D721Med (cell line): Measurements from ENCODE around the gene PTCD2.

Experiments
- DNase-seq: peaks from one replicate; pipeline ENCODE4 v3.0.0; 2011; ENCODE audit warnings: low spot score; ENCODE audit not compliant: insufficient read length
- FAIRE-seq: peaks from 2 replicates; lab custom pipeline; 2011; peaks lifted over from hg19 to GRCh38; lab: Jason Lieb, UNC
- TF ChIP-seq, protein P1 (sequence below): IDR thresholded peaks from 2 replicates; pipeline ENCODE4 v1.5.1; 2012; ENCODE audit warnings: mild to moderate bottlenecking, control low read depth; ENCODE audit not compliant: insufficient read depth; ENCODE audit errors: missing control alignments

Gene PTCD2

DNA sequence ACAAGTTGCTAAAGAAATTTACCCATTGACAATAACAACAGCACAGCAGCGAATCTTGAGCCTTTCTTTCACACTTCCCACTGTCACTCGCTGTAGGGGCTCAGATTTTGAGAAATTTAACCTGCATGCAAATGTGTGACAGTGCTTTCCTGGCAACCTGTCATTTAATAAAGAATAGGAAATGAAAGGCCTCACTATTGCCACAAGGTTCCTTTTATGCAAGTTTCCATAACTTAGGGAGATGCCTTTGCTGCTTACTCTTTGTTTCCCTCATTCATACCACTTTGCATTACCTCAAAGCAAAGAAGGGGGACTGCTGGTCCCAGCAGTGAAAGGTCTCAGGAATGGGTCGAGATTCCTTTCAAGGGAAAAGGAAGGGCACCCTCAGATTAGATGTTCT, 49.5 kb downstream of the PTCD2 start:
- TF ChIP-seq, protein P1, sequence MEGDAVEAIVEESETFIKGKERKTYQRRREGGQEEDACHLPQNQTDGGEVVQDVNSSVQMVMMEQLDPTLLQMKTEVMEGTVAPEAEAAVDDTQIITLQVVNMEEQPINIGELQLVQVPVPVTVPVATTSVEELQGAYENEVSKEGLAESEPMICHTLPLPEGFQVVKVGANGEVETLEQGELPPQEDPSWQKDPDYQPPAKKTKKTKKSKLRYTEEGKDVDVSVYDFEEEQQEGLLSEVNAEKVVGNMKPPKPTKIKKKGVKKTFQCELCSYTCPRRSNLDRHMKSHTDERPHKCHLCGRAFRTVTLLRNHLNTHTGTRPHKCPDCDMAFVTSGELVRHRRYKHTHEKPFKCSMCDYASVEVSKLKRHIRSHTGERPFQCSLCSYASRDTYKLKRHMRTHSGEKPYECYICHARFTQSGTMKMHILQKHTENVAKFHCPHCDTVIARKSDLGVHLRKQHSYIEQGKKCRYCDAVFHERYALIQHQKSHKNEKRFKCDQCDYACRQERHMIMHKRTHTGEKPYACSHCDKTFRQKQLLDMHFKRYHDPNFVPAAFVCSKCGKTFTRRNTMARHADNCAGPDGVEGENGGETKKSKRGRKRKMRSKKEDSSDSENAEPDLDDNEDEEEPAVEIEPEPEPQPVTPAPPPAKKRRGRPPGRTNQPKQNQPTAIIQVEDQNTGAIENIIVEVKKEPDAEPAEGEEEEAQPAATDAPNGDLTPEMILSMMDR: no peak
- FAIRE-seq: no peak

DNA sequence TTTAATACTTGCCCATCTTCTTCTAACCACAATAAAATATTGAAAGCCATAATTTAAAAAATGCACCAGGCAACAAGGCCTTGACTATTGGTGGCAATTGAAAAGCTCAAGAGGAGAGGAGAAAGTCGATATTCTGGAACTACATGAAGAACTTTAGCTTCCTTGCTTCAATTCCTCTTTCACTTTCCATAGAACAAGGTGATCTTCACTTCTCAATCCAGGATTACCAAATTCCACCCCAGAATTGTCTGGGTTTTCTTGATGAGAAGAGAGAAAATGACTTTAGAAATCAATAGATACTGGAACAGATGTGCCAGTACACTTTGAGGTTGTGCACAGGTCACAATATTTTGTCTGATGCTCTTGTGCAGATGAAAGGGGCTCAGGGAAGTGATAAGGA, 52.2 kb downstream of the PTCD2 start:
- TF ChIP-seq, protein P1: no peak
- no peak for DNase-seq
- no peak for FAIRE-seq

More for the DNA sequence above, 49.5 kb downstream of the PTCD2 start:
- DNase-seq: no peak

DNA sequence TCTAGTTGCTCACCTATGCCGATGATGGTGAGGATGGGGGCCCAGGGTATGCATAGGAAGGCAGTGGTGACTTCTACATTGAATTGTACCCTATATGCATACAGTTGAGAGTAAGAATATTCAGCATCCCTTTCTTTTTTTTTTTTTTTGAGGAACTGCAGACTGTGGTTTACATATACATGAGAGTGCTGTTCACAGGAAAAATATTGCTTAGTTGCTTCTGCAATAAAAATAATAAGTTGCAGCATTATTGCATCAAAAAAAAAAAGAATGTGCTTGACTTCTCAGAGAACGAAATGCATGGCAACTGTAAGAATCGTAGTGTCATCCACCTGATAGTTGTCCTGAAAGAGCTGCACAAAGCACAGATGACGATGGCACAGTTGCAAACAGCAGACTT, 52.8 kb downstream of the PTCD2 start:
- TF ChIP-seq, protein P1: no peak
- DNase-seq (no peak), FAIRE-seq (no peak)

- FAIRE-seq (no peak), DNase-seq (no peak)
- TF ChIP-seq, protein P1: no peak
Observed at GRCh38 chr5:72374844-72375243, 54.7 kb downstream of the PTCD2 start.

DNA sequence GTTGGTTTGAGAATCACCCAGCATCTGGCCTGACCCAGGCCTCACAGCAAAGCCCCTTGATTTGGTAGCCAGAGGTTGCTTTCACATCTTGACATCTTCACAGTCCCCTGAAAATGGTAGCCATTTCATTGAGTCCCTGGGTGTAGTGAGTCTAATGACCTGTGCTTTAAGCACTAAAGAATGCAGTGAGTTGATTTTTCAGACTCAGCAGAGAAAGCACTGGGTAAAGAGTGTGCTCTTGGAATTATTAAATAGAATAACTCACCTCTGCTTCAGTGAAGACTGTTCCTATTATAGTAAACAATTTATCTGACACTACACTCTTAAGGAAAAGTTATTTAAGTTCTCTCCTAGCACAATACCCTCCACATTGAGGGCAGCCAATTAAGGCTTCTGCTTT, 56.2 kb downstream of the PTCD2 start:
- no peak for DNase-seq
- no peak for FAIRE-seq
- TF ChIP-seq, protein P1: no peak

DNA sequence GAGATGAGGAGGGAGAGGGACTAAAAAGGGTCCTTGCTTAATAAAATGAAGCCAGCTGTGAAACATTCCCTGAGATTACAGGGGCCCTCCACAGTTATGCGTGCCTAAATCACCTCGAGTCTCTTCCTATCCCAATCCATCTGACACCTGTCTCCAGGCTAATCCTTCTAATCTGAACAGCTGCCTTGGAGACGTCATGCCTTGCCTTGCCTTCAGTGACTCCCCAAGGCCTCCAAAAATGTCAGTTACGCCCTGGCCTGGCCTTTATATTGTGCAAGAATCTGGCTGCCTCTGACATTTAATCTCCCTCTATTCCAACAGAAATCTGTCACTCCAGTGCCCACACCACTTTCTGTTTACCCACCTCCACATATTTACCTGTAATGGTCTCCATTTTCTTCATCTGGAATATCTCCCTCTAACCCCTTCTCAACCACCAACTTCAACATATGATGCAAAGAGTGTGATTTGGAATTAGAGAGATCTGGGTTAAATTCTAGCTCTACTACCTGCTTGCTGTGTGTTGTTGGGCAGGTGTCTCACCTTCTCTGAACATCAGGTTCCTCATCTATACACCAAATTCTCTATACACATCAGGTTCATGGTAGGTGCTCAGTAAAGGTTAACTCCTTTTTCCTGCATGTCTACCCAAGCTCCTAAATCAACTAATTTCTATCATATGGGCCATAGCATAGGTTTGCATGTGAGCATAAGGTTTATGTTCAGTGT, 57.9 kb downstream of the PTCD2 start:
- FAIRE-seq (peak; percentile 71), DNase-seq (no peak)
- TF ChIP-seq, protein P1: no peak

DNA sequence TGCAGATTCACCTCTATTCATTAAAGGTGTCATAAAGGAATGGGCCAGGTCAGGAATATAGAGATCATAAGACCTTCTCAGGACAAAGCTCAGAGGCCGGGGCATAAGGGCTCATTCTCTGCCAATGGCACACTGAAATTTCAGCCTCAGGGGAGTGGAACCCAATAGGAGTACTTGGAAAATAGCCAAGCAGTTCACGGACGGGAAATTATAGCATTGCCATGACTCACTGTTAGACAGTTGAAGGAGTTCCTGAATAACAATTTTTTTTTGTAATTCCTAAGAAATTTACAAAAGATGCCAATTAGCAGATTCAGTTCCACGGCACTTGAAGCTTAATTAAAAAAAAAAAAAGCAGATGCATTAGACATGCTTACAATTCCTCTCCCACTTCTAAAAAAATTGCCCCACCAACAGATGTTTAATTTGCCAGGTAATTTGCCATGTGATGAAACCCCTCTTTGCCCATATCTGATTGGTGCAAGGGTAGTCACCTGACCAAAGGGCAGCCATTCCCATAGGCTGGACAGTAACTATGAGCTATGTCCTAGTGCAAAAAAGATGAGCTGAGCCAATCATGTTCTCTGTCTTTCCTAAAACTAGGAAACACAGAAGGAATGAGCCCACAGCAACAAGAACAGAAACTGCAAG, 58.6 kb downstream of the PTCD2 start:
- no peak for DNase-seq
- TF ChIP-seq, protein P1: no peak
- no peak for FAIRE-seq
